SKM-1 (cell line): Measurements from ENCODE around the gene NPHS1.

Experiments used
- DNase-seq: peaks from one replicate; lab custom pipeline; 2025; ENCODE audit not compliant: unreplicated experiment; lab: John Stamatoyannopoulos, UW

Gene NPHS1

DNA sequence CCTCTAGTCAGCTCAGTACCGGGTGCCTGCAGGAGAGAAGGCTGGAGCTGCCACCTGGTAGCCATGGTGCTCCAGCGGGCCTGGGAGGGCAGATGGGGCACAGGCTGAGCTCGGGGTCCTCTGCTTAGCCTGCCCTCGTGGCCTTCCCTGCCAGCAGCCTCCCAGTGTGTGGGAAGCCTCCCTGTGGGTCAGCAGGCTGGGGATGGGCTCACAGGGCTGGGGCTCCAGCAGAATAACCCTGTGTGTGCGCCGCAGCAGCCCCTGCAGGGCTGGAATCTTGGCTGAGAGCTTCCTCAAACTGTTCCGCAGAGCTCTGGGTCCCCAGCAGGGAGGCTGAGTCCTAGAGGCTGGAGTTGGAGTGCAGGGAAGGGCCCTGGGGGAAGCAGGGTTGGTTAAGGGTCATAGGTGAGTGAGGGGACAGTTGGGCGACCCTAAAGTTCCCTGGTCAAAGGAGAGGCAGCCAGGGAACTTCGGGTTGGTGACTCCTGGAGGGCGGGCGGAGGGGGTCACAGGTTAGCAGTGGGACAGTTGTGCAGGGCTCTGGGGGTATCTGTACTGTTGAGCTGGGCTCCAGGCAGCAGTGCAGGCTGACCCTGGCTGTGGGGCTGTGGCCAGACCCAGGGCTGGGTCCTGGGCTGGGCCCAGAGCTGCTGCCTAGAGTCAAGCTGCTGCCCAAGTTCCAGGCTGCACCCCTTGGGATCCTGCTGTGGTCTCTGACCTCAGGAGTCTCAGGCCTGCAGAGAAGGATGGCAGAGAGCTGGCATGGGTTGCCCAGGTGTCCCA lies 62.9 kb downstream of the NPHS1 start:
- DNase-seq: no peak

DNA sequence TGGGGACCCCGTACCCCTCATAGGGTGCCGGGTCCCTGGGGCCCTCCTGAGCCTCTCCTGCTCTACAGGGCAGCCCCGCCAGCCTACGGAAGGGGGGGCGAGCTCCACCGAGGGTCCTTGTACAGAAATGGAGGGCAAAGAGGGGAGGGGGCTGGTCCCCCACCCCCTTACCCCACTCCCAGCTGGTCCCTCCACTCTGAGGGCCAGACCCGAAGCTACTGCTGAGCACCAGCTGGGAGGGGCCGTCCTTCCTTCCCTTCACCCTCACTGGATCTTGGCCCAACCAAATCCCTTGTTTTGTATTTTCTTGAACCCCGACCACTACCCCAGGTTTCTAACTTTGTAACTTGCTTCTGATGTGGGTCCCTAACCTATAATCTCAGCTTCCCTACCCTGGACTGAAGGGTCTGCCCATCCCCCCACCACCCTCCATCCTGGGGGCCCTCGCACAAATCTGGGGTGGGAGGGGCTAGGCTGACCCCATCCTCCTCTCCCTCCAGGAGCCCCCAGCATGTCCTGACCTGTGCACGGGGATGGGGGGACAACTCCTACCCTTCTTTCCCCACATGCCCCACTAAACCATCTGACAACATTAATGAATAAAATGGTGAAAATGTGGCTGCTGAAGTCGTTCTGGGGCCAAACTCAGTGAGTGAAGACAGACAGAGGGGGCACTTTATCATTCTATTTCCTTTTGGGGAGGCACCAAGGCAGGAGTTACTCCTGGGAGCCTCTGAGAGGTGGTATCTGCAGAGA lies 63.9 kb downstream of the NPHS1 start:
- no peak for DNase-seq

DNA sequence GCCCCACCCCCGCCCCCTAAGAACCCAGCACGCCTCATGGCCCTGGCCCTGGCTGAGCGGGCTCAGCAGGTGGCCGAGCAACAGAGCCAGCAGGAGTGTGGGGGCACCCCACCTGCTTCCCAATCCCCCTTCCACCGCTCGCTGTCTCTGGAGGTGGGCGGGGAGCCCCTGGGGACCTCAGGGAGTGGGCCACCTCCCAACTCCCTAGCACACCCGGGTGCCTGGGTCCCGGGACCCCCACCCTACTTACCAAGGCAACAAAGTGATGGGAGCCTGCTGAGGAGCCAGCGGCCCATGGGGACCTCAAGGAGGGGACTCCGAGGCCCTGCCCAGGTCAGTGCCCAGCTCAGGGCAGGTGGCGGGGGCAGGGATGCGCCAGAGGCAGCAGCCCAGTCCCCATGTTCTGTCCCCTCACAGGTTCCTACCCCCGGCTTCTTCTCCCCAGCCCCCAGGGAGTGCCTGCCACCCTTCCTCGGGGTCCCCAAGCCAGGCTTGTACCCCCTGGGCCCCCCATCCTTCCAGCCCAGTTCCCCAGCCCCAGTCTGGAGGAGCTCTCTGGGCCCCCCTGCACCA lies 65.0 kb downstream of the NPHS1 start:
- no peak for DNase-seq

DNA sequence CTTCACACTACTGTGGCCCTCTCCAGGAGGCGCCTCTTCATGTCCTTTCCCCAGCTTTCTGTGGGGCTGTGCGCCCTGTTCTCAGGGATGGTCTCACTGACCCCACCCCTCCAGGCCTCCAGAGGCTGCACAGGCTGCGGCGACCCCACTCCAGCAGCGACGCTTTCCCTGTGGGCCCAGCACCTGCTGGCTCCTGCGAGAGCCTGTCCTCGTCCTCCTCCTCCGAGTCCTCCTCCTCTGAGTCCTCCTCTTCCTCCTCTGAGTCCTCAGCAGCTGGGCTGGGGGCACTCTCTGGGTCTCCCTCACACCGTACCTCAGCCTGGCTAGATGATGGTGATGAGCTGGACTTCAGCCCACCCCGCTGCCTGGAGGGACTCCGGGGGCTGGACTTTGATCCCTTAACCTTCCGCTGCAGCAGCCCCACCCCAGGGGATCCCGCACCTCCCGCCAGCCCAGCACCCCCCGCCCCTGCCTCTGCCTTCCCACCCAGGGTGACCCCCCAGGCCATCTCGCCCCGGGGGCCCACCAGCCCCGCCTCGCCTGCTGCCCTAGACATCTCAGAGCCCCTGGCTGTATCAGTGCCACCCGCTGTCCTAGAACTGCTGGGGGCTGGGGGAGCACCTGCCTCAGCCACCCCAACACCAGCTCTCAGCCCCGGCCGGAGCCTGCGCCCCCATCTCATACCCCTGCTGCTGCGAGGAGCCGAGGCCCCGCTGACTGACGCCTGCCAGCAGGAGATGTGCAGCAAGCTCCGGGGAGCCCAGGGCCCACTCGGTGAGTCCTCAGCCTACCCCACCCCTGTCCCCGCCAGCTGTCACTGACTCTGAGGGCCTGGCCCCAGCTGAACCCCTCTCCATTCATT lies 65.8 kb downstream of the NPHS1 start:
- no peak for DNase-seq

- no peak for DNase-seq
Measured at GRCh38 chr19:35785339-35785627, 67.0 kb downstream of the NPHS1 start.

DNA sequence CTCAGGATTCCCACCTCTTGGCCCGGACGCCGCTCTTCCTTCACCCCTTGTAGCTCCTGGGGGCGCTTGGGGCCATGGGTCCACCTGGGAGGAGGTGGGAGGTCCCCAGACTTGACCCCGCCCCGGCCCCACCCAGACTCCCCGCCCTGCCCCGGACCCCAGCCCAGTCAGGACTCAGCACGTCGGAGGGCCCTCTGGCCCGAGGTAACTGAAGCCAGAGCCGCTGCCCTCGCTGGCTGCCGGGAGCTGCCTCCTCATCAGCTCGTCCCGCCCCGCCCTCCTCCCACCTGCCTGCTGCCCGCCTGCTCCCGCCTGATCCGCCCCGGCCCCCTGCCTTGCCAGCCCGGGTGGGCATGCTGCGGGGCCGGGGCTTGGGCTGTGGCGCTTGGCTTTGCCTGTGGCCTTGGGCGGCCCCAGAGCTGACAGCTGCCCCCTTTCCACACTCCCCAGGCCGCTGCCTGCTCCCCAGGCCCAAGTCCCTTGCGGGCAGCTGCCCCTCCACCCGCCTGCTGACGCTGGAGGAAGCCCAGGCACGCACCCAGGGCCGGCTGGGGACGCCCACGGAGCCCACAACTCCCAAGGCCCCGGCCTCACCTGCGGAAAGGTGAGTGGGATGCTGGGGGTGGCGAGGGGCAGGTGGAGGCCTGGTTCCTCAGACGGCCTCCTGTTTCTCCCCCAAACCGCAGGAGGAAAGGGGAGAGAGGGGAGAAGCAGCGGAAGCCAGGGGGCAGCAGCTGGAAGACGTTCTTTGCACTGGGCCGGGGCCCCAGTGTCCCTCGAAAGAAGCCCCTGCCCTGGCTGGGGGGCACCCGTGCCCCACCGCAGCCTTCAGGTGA lies 67.6 kb downstream of the NPHS1 start:
- DNase-seq: no peak

DNA sequence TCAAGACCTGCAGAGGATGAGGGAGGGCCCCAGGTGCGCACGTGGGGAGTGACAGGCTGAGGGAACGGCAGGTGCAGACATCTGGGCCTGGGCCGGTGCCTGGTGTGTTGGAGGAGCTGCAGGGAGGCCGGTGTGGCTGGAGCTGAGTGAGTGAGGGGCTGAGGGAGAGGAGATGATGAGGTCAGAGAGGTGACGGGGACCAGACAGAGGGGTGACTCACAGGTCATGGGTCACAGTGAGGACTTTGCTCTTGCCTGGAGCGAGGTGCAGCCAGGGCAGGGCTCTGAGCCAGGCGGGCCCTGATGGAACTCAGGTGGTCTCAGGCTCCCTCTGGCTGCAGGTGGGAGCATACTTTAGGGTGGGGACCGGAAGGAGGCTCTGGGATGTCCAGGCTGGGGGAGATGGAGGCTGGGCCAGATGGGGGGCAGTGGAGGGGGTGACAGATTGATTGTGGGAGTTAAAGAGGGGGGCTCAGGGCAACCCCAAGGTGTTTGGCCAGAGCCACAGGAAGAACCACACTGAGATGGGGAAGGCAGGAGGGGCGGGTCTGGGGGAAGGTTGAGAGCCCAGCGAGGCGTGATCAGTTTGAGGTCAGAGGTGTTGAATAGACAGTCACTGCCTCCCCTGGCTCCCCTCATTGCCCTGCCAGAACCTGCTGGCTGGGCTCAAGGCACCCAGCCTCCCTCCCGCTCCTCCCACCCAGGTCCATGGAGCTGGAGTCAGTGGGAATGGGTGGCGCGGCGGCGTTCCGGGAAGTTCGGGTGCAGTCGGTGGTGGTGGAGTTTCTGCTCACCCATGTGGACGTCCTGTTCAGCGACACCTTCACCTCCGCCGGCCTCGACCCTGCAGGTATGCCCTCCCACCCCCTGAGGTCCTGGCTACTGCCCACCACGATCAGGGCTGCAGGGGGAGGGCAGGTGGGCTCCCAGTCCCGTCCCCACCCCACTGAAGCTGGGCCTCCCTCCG lies 68.6 kb downstream of the NPHS1 start:
- DNase-seq: no peak

DNA sequence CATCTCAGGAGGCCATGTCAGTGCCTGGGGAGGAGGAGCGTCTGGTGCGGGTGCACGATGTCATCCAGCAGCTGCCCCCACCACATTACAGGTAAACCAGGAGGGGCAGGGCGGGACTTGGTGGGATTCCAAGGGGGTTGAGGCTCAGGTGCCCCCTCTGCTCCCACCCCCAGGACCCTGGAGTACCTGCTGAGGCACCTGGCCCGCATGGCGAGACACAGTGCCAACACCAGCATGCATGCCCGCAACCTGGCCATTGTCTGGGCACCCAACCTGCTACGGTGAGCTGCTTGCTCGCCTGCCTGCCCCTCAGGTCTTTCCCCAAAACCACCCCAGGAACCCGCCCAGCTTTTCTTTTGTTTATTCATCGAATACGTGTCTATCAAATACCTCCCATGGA lies 69.7 kb downstream of the NPHS1 start:
- no peak for DNase-seq

DNA sequence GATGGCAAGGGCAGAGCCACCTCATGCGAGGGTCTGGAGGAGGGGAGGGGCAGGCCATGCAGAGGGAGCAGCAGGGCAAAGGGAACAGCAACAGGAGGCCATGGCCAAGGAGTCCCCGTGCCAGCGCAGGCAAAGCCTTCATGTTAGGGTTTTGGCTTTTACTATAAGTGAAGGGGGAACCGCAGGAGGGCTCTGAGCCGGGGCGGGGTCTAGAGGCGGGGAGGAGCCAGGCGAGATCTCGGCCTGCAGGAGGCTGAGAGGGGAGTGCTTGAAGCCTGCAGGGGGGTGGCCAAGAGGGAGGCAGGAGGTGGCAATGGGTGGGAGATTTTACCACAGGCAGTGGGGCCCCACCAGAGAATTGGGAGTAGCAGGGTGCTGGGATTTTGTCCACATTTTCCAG lies 70.7 kb downstream of the NPHS1 start:
- no peak for DNase-seq

- DNase-seq: no peak
Measured at GRCh38 chr19:35780717-35781116, 71.6 kb downstream of the NPHS1 start.

- no peak for DNase-seq
Measured at GRCh38 chr19:35780058-35780457, 72.2 kb downstream of the NPHS1 start.

DNA sequence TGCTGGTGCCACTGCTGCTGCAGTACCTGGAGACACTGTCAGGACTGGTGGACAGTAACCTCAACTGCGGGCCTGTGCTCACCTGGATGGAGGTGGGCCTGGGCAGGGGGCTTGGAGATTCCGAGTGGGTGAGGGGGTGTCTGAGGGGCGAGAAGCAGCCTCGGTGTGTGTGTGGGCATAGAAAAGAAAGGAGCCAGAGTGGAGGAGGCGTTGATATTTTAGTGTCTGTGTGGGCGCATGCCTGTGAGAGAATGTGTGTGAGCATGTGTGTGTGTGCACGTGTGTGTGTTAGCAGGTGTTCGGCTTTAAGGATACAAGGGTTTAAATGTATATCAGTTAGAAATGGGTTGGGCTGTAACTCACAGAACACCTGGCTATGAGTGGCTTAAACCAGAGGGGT lies 73.3 kb downstream of the NPHS1 start:
- DNase-seq: no peak

GRCh38 chr19:35777961-35778360 lies 74.3 kb downstream of the NPHS1 start:
- DNase-seq: no peak

GRCh38 chr19:35777086-35777841 lies 75.0 kb downstream of the NPHS1 start:
- DNase-seq: no peak

GRCh38 chr19:35776102-35776788 lies 76.1 kb downstream of the NPHS1 start:
- DNase-seq: no peak
